ENCODE results near the gene FBXL14.
A peak's percentile ranks its signal among the peaks of the same experiment; 100 is the strongest.

Gene FBXL14

DNA sequence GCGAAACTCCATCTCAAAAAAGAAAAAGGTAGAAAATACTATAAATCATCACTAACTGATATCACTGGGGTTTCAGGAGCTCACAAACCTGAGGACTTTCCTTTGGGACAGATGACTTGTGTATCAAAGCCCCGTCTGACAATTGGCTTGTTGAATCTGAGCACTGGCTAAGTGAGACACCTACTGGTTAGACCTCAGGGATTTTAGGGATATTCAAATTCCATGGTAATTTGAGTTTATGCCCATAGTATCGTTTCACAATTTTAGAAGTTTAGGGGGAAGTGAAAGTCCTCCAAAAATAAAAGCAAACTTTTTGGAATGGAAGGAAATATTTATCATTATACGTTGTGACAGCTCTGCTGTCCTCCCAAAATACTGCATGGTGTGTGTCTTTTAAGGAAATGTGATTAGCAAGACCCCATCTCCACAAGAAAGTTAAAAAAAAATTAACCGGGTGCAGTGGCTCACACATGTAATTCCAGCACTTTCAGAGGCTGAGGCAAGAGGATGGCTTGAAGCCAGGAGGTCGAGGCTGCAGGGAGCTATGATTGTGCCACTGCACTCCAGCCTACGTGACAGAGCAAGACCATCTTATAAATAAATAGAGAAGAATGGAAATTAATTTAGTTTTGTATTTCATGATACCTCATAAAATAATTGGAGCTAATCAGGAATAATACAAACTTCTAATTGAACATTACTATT is 49.2 kb downstream of the FBXL14 start:
- DNase-seq (ENCODE audit: extremely low read depth, low read depth) = no peak
- TF ChIP-seq CTCF (IDR thresholded peaks at IDR 0.05; ENCODE audit: low read depth, low read length) = peak; percentile 29

- DNase-seq (ENCODE audit: extremely low read depth, low read depth) = no peak
- no peak for TF ChIP-seq CTCF (IDR thresholded peaks at IDR 0.05; ENCODE audit: low read depth, low read length)
These were observed 51.8 kb downstream of the FBXL14 start for GRCh38 chr12:1542599-1542998.

- DNase-seq (ENCODE audit: extremely low read depth, low read depth) = no peak
- no peak for TF ChIP-seq CTCF (IDR thresholded peaks at IDR 0.05; ENCODE audit: low read depth, low read length)
These were observed 53.7 kb downstream of the FBXL14 start for GRCh38 chr12:1540690-1541089.

DNA sequence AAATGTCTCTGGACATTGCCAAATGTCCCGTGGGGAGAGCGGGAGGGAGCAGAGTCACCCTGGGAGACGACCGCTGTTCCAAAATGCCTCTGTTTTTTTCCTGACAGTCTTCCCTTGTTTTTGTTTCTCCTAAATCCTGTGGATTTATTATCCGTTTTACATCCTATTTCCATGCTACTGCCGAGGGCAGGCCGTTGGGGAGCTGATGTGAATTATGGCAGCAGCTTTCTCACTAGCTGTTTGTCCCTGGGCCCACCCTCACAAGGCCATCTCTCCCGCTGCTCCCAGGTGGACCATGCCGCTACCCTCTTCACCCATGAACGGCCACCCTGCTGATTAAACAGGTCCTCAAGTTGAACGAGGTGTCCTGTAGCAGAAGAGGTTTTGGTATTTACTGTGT is 55.2 kb downstream of the FBXL14 start:
- no peak for TF ChIP-seq CTCF (IDR thresholded peaks at IDR 0.05; ENCODE audit: low read depth, low read length)
- DNase-seq (ENCODE audit: extremely low read depth, low read depth) = no peak

- no peak for TF ChIP-seq CTCF (IDR thresholded peaks at IDR 0.05; ENCODE audit: low read depth, low read length)
- DNase-seq (ENCODE audit: extremely low read depth, low read depth) = no peak
These were observed 57.6 kb downstream of the FBXL14 start for GRCh38 chr12:1536817-1537216.

- DNase-seq (ENCODE audit: extremely low read depth, low read depth) = no peak
- TF ChIP-seq CTCF (IDR thresholded peaks at IDR 0.05; ENCODE audit: low read depth, low read length) = no peak
These were observed 59.6 kb downstream of the FBXL14 start for GRCh38 chr12:1534748-1535147.

DNA sequence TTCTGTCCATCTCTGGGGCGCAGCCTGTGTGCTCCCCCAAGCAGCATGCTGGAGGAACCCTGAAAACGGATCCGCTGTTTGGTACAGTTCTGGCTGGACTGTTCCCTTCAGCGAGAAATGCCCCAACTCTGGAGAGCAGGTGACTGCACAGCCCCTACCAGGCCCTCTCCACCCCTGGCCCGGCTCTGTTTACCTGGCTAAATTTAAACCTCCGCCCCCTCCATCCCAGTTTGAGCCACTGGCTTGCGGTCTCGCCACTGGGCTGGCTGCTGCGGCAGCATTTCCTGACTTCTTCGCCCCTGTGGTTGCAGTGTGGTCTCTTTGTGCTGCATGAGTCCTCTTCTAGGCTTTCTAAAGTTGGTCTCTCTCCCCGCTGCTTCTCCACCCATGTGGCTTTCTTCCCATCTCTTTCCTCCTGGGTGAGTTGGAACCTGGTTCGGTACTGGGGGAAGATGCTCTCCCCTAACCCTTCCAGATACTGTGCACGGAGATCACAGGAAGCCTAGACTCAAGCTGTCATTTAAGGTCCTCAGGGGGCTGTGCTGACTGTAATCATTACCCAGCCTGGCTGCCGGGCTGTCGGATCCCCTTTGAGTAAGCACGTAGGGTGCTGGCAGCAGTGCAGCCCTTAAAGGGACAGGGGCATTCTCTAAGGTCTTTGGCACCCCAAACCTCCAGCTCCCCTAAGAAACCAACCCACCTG is 60.6 kb downstream of the FBXL14 start:
- DNase-seq (ENCODE audit: extremely low read depth, low read depth) = no peak
- no peak for TF ChIP-seq CTCF (IDR thresholded peaks at IDR 0.05; ENCODE audit: low read depth, low read length)

All from AG09319 (cell line).